Esophagus mucosa (tissue), 1 donor: Measurements from ENCODE around the gene CYP2J2. TPM values are rescaled to one million over a fixed set of nuclear protein-coding genes. Genes with fewer than 3 reads are reported as not detected.
A peak's percentile ranks its signal among the peaks of the same experiment; 100 is the strongest.
"Not testable (repeated sequence)": the region's sequence is repeated elsewhere in the genome, so short reads cannot be mapped to it uniquely, and the experiment has no call there.

Source experiments
- ATAC-seq: fragments of 200-7000 bp; cut with Tn5 transposase; one replicate; pipeline ENCODE4 v1.9.1; 2020
- total RNA-seq: library from RNA; stranded (reverse); gene quantifications from one replicate; pipeline ENCODE4 v1.2.4, GENCODE V29; 2023
- donor health status: DM: yes; HTN: yes; CAD: no.

Gene CYP2J2
- total RNA-seq, 1 donor from 2014 or later, result 8.8 TPM

DNA sequence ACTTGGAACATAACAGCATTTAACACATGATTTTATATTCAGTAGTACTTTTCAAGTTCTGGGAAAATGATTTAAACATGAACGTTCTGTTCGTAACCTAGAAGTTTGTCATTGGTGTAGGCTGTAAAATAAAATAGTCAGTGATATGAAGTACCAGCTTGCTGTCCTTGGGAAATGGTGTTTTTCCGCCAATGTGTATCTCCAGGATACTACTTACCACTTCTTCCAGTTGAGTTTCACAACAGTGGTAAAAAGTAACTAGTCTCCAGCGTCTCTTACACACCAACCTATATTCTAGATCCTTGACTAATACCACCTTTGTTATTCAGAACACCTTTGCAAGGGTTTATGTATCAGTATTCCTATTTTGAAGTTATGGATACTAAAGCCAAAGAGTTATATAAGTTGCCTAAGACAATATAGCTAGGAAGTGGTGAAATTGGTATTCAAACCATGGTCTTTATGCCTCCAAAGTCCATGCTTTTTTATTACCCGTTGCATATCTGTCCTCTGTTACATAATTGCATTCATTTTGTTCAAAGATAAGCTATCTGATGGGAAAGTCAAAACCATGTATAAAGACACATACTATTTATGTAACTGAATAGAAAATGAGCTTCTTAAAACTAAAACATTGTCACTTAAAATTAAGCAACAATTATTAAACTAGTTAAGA, 68.8 kb downstream of the CYP2J2 start:
- no peak for ATAC-seq

DNA sequence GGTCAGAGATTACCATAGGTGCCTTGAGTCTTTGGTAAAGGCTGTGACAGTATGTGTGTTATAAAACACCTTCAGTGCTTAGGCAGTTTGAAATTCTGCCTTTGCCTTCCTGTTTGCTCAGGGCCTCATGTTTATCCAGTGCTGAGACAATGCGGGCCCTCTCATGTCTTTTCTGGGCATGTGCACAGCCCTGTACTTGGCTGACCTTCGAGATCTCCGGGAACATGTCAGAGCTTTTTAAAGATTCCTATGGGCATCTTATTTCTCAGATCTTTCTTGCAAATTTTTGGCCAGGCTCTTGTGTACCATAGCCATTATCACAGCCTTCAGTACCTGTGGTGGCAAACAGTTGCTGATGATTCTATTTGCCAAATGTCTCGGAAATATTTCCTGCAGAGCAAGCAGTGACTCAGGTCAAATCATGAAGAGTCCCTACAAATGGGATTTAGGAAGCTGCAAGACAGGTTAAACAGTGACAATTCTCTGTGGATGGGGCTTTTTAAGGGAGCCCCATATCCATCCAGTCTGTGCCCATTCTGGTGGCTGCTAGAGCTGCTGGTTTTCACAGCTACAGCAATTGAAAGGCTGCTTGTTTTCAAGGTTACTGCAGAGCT, 69.7 kb downstream of the CYP2J2 start:
- peak; percentile 95 for ATAC-seq

DNA sequence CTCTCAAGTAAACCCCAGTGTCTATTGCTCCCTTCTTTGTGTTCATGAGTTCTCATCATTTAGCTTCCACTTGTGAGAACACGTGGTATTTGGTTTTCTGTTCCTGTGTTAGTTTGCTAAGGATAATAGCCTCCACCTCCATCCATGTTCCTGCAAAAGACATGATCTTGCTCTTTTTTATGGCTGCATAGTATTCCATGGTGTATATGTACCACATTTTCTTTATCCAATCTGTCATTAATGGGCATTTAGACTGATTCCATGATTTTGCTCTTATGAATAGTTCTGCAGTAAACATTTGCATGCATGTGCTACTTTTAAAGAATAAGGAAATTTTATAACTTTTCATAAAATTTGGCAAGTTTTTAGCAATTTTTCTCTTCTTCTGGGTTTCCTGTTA, 71.3 kb downstream of the CYP2J2 start:
- not testable (repeated sequence) for ATAC-seq

DNA sequence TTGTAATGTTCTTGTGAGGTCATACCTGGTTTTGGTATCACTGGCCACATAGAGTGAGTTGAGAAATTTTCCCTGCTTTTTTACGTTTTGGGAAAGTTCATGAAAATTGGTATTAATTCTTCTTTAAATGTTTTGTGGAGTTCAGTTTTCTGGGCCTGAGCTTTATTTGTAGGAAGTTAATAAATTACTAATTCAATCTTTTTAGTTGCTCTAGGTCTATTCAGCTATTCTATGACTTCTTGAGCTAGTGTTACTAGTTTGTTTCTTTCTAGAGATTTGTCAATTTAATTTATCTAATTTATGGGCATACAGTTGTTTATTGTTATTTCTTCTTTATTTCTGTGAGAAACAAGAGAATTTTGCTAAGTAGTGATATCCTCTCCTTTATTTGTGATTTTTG, 74.5 kb downstream of the CYP2J2 start:
- ATAC-seq, result no peak

DNA sequence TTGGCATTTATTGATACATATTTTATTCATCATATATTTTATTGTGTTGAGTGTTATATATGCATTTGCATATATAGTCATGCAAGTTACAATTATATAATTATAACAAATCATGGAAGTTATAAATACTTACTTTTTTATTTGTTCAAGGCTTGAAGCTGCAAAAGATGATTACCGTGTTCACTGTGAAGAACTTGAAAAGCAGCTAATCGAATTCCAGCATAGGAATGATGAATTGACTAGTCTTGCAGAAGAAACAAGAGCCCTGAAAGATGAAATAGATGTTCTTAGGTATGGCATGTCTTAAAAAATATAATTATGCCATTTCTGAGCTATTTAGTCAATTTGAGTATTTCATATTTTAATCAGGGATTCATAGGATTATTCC, 79.7 kb downstream of the CYP2J2 start:
- ATAC-seq, result no peak

DNA sequence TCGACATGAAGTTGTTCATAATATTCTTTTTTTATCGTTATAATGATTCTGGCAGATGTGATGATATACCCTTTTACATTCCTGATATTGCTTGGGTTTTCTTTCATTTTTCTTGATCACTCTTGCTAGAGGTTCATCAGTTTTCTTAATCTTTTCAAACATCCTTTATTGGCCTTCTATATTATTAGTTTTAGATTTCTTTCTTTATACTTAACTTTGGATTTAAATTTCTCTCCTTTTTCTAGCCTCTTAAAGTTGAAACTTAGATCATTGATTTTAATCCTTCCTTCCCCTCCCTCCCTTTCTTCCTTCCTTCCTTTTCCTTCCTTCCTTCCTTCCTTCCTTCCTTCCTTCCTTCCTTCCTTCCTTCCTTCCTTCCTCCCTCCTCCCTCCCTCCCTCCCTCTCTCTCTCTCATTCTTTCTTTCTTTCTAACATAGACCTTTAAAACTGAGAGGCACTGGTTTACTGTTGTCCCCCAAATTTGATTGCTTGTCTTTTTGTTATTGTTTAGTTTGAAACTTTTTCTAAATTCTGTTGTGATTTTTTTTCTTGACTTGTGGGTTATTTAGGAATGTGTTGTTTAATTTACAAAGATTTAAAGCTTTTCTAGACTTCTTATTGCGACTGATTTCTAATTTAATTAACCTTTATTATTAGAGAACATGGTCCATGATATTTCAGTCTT, 80.2 kb downstream of the CYP2J2 start:
- ATAC-seq, result no peak

DNA sequence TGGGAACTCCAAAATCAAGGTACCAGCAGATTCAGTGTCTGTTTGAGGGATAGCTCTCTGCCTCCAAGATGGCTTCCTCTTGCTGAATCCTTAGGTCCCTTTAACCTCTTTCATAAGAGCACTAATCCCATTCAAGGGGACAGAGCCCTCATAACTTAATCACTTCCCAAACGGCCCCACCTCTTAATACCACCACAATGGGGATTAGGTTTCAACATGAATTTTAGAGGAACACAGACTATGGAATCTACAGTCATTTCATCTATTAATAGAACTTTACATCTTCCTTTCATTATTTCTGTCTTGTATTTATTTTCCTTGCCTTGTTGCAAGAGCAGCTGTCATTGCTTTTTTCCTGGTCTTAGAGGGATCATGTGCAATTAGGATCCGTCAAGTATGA, 81.5 kb downstream of the CYP2J2 start:
- no peak for ATAC-seq

Other genes with a start within 250 kb of the CYP2J2 start
- 31.4 TPM for gene HOOK1, start 111.8 kb downstream of the CYP2J2 start, total RNA-seq
- gene C1orf87, start 147.0 kb upstream of the CYP2J2 start, total RNA-seq, result not detected